VCaP (cell line): Measurements from ENCODE around the gene DNER.
A peak's percentile ranks its signal among the peaks of the same experiment; 100 is the strongest.

Experiments used
- H3K27ac ChIP-seq: fragments of 450-650 bp; 2 replicates; pipeline ENCODE4 v1.5.1; 2017
- CTCF ChIP-seq: fragments of 450-650 bp; conservative IDR thresholded peaks from 2 replicates; pipeline ENCODE4 v1.5.1; 2017; ENCODE audit warnings: mild to moderate bottlenecking, moderate library complexity

DNER gene

DNA sequence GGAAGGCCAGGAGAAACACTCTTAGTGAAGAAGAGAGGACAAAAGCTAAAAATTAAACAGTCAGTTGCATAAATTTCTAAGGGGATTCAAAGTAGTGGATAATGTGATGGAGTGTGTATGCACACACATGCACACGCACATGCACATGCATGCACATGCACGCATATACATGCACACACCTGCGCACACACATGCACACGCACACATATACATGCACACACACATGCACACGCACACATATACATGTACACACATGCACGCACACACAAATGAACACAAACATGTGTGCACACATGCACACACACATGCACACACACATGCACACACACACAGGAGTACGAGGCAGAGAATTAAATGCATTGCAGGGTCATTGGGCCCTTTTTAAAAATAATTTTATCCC lies 117.6 kb downstream of the DNER start:
- TF ChIP-seq CTCF: no peak
- no peak overlapping the region for H3K27ac ChIP-seq

- no peak overlapping the region for H3K27ac ChIP-seq
- TF ChIP-seq CTCF: no peak
Observed at GRCh38 chr2:229591611-229592010, 122.7 kb downstream of the DNER start.

DNA sequence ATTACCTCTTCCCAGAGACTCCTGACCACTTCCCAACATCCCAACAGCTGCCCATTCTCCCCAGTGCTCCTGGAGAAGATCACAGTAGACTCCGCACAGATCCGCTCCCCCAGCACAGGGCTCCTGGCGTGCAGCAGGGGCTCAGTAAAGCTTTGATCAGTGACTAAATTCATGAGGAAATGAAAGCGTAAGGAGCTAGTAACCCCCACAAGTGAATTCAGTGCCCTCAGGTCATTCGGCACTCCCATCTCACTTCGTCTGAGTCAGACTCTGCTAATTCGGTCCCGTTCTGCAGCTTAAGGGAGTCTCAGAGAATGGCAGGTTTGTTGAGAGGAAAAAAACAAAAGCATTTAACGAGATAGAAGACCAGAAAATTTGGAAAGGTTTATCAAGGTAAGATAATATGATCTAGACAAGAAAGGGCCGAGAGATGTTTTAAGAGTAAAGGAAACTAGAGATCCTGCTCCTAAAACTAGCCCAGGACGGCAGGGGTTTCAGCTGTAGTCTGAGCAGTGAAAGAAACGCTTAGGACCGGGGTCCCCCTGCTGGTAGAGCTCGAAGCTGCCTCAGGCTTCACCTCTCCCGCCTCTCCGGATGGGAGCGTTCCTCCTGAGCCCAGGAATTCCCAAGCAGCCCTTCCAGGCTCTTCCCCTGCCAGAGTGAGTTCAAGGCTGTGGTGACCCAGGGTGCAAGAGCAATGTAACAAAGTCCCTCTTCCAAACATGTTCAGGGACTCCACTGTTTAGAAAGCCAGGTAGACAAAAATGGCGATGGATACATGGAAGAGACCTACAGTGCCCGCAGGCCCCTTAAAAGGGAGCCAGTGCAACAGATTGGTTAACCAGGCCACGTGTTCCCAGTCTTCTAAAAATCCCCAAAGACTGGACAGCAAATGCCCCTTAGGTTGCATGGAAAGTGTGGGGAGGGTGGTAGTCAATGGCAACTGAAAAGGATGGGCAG lies 127.3 kb downstream of the DNER start:
- no peak overlapping the region for H3K27ac ChIP-seq
- peak; percentile 91 for TF ChIP-seq CTCF

- no peak overlapping the region for H3K27ac ChIP-seq
- TF ChIP-seq CTCF: no peak
Observed at GRCh38 chr2:229586012-229586411, 128.3 kb downstream of the DNER start.

DNA sequence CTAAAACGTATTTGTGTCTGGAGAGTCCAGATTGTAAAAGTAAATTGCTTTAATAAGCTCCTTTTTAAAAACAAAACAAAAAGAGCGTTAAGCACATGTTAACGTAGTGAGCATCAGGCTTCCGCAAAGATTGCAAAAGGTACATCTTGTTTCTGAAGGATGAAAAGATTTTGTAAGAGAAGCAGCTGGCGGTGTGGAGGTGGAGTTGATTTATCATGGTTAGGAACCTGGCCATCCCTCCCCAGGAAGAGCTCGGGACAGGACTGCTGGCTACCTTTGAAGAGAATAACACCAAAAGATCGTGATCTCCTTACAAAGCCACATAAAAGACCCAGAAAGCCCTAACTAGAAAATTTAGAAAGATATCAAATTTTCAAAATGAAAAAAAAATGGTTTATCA lies 132.2 kb downstream of the DNER start:
- no peak for TF ChIP-seq CTCF
- no peak overlapping the region for H3K27ac ChIP-seq

DNA sequence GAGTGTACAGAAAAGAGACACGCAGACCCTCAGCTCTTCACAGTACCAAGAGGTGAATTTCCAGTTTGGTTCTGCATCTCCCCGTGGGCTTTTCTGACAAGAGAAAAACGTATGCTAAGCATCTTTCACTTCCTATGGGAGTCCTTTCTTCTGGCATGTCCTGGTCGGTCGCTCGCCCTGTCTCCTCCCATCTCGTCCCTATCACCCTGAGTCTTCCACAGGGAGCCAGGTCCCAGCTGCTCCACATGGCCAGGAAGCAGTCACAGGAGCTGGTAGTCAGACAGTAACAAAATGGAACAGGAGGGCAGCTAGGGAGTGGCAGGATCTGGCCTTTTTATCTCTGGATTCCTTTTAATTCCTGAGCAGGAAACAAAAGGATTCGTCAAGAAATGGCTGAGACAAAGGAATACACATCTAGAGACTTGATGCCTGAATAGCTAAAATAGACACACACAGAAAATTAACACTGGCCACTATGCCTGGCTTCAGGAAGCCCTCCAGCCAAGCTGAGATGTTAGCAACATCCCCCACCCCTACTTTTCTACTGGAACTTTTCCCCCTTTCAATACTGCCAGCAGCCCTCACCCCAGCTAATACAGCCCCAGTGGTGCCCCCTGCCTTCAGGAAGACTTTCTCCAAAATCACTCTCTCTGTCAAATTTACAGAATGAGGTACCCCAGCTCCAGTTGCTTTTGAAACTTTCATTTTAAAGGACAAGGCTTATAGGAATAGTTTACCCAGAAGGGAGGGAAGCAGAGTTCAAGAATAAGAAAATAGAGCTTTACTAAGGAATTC lies 136.1 kb downstream of the DNER start:
- H3K27ac ChIP-seq: no peak overlapping the region
- TF ChIP-seq CTCF: no peak

GRCh38 chr2:229575569-229576315 lies 138.6 kb downstream of the DNER start:
- no peak for TF ChIP-seq CTCF
- H3K27ac ChIP-seq: no peak overlapping the region
